ENCODE results near the gene ART5. TPM values are rescaled to one million over a fixed set of nuclear protein-coding genes. Genes with fewer than 3 reads are reported as not detected.

ART5 gene
- total and polyA plus RNA-seq, 7 donors, result 0.65 to 4.4 (median 2.4) TPM

GRCh38 chr11:3635641-3636375 lies 6.0 kb downstream of the ART5 start:
- H3K27me3 ChIP-seq (ENCODE audit: insufficient read depth in 3 of 3, low read length in 2 of 3), result no peaks in the 10 kb centered on the region
- no peak for ATAC-seq
- intact Hi-C loops (cut with DNase I), result no loop called here
- TF ChIP-seq CTCF (IDR thresholded peaks at IDR 0.05), result no peak
- no peaks in the 10 kb centered on the region for H3K4me1 ChIP-seq
- no peak overlapping the region for H3K4me3 ChIP-seq
- DNase-seq, result peak in 1 of 2 donors; percentile 14
- 92 to 95% (median 94%) methylated on average over 15 of the region's 15 CpGs for WGBS, 3 donors
- no peak overlapping the region for H3K27ac ChIP-seq
- H3K36me3 ChIP-seq (ENCODE audit: insufficient read depth in 1 of 2, low read depth in 1 of 2), result no peaks in the 10 kb centered on the region
- H3K9me3 ChIP-seq, result no peaks in the 10 kb centered on the region

- no peak for DNase-seq
- H3K27ac ChIP-seq, result no peak overlapping the region
Measured at GRCh38 chr11:3632070-3632660, 9.6 kb downstream of the ART5 start.

GRCh38 chr11:3631331-3631730 lies 10.5 kb downstream of the ART5 start:
- H3K4me1 ChIP-seq, result no peaks in the 10 kb centered on the region
- ATAC-seq (no peak), DNase-seq (peak in 1 of 2 donors; percentile 5)
- H3K27me3 ChIP-seq (ENCODE audit: insufficient read depth in 3 of 3, low read length in 2 of 3), result no peaks in the 10 kb centered on the region
- H3K36me3 ChIP-seq (ENCODE audit: insufficient read depth in 1 of 2, low read depth in 1 of 2), result no peaks in the 10 kb centered on the region
- WGBS, 3 donors, result 90 to 91% (median 90%) methylated on average over 4 of the region's 4 CpGs
- intact Hi-C loops (cut with DNase I), result no loop called here
- no peak for TF ChIP-seq CTCF (IDR thresholded peaks at IDR 0.05)
- no peak overlapping the region for H3K4me3 ChIP-seq
- H3K9me3 ChIP-seq, result no peaks in the 10 kb centered on the region
- no peak overlapping the region for H3K27ac ChIP-seq

More at GRCh38 chr11:3632070-3632660, 9.6 kb downstream of the ART5 start:
- intact Hi-C loops (cut with DNase I), result no loop called here
- no peaks in the 10 kb centered on the region for H3K4me1 ChIP-seq
- 88 to 94% (median 89%) methylated on average over 5 of the region's 5 CpGs for WGBS, 3 donors
- ATAC-seq, result no peak
- TF ChIP-seq CTCF (IDR thresholded peaks at IDR 0.05), result no peak
- no peaks in the 10 kb centered on the region for H3K27me3 ChIP-seq (ENCODE audit: insufficient read depth in 3 of 3, low read length in 2 of 3)
- H3K9me3 ChIP-seq, result no peaks in the 10 kb centered on the region
- H3K36me3 ChIP-seq (ENCODE audit: insufficient read depth in 1 of 2, low read depth in 1 of 2), result no peaks in the 10 kb centered on the region
- no peak overlapping the region for H3K4me3 ChIP-seq

GRCh38 chr11:3627291-3627690 lies 14.5 kb downstream of the ART5 start:
- Histone ChIP-seq H3K27ac (no peak overlapping the region), H3K36me3 (ENCODE audit: insufficient read depth in 1 of 2, low read depth in 1 of 2) (no peaks in the 10 kb centered on the region), H3K4me3 (no peak overlapping the region), H3K4me1 (no peaks in the 10 kb centered on the region), H3K27me3 (ENCODE audit: insufficient read depth in 3 of 3, low read length in 2 of 3) (no peaks in the 10 kb centered on the region), H3K9me3 (no peaks in the 10 kb centered on the region)
- intact Hi-C loops (cut with DNase I), result no loop called here
- 95 to 100% (median 96%) methylated on average over 1 of the region's 1 CpG for WGBS, 3 donors
- peak in 2 of 4 donors; percentile 28 to 40 for ATAC-seq
- no peak for TF ChIP-seq CTCF (IDR thresholded peaks at IDR 0.05)
- peak in 1 of 2 donors; percentile 10 for DNase-seq

Measured in psoas muscle (tissue), 8 donors.